DMS114 treated with DMSO at 0.1 percent for 48 hours (cell line): ENCODE measurements around the gene SERP1.
A peak's percentile ranks its signal among the peaks of the same experiment; 100 is the strongest.
"Not testable (repeated sequence)": the region's sequence is repeated elsewhere in the genome, so short reads cannot be mapped to it uniquely, and the experiment has no call there.

Experiments
- DNase-seq: peaks from one replicate; lab custom pipeline; 2025; ENCODE audit not compliant: unreplicated experiment; lab: John Stamatoyannopoulos, UW

SERP1 gene

DNA sequence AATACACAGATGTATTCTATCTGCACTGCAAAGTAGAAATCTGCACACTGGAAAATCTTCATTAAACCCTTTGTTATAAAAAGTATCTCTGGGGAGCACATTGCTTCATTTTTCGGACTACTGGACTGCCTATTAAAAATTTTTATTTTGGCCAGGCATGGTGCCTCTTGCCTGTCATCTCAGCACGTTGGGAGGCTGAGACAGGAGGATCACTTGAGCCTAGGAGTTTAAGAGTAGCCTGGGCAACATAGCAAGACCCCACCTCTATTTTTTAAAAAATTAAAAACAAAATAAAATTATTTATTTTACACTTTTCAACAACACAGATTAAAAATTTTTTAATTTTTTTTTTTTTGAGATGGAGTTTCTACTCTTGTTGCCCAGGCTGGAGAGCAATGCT is 6.0 kb downstream of the SERP1 start:
- no peak for DNase-seq

DNA sequence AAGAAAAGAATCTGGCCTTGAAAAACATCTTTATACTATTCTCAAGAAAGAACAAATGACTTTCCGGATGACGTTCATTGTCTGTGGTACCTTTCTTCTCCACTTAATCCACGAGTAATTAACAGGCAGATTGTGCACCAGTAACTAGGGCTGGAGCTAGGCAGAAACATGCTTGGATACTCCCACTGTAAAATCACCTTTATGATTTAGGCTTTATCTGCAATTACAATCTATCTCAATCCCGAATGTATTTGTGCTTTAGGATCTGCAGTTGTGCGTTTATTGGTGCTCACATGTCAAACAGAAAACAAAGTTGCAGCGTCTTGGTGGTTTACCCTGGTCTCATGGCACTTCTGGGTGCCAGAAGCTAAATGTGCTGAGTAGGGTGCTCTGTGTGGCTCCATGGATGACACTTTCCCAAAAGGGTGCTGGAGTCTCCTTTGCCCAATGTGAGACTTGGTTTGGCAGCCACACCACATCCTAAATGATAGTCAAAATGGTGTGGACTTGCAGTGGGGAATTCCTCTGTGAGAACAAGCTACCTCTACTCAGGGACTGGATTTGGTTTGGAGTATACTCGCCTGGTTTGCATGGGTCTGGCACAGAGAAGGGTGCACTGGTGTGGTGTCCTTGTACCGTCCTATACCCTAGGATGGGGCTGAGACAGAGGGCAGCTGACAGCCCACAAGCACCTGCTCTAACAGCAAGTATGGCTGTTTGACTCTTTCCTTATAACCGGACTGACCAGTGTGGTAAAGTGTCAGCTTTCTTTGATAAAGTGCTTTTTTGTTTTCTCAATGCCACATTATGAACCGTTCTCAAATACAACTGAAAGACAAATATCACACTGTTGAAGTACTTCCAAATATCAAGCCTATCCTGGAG is 7.7 kb downstream of the SERP1 start:
- DNase-seq, result no peak

DNA sequence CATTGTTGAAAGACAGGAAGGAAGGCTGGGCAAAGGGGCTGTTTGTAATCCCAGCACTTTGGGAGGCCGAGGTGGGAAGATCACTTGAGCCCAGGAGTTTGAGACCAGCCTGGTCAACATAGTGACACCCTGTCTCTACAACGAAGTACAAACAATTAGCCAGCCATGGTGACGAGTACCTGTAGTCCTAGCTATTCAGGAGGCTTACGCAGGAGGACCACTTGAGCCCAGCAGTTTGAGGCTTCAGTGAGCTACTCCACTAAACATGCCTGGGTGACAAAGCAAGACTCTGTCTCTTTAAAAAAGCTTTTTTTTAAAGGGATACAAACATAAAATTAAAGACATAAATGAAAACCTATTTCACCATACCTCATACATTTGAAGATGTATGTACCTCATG is 11.1 kb downstream of the SERP1 start:
- DNase-seq, result no peak

DNA sequence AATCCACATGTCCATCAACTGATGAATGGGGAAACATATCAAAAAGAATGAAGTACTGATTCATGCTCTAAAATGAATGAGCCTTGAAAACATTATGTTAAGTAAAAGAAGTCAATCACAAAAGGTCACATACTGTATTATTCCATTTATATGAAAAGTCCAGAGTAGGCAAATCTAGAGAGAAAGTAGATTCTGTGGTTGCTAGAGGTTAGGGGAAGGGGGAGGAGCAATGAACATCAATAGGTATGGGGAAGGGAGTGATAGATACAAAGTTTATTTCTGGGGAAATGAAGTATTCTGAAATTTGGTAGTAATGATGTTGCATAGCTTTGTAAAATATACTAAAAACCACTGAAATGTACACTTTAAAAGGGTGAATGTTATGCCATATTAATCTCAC is 14.5 kb downstream of the SERP1 start:
- no peak for DNase-seq

DNA sequence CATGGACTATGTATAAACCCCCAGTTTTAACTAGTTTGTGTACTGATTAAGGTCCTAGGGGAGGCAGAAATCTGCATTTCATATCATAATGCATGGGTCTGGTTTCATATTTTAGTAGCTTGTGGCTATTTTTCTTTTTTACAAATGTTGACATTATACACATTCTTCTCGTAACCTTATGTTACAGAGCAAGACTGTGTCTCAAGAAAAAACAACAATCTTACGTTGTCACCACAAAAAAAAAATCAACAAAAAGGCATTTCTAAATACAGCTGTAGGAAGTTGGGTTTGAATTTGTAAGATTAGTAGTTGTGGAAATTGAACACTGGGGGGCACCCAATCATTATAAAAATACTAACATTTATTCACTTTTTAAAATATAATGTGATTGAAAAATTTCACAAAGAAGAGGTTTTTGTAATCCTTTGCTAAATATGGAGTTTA is 17.9 kb downstream of the SERP1 start:
- DNase-seq, result peak; percentile 22

DNA sequence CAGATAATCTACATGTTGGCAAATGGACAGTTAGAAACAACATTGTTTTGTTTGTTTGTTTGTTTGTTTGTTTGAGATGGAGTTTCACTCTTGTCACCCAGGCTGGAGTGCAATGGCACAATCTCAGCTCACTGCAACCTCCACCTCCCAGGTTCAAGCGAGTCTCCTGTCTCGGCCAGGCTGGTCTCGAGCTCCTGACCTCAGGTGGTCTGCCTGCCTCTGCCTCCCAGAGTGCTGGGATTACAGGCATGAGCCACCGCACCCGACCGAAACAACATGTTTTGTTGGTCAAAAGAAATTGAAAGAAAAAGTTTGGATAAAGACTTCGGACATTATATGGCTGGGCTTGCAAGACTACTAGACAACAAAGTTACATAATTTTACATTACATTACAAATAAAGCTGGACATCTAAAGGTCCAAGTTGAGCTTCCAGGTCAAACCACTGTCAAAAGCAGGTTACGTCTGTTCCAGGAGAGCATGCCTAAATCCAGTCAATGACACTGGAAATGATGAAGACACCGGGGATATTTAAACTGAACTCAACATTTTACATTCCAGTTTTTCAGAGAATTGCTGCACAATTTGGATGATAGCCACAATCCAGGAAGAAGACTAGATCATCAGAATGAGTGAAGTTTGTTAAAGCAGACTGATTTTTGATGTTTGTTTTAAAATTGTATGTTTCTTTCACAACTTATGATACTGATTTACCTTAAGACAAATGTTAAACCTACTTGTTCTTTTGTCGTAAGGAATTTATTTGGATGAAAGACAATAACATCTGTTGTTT is 18.6 kb downstream of the SERP1 start:
- no peak for DNase-seq

DNA sequence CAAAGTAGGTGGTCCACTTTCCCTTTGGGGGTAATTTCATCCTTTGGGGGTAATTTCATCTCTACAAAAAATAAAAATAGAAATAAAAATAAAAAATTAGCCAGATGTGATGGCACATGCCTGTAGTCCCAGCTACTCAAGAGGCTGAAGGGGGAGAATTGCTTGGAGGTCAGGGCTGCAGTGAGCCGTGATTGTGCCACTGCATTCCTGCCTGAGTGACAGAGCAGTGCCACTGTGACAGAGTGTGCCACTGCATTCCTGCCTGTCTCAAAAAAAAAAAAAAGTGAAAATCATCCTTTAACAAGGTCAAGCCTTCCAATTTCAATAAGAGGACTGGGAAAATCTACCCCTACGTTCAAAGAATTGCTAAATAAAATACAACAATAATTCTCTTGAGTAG is 22.8 kb downstream of the SERP1 start:
- DNase-seq, result no peak

DNA sequence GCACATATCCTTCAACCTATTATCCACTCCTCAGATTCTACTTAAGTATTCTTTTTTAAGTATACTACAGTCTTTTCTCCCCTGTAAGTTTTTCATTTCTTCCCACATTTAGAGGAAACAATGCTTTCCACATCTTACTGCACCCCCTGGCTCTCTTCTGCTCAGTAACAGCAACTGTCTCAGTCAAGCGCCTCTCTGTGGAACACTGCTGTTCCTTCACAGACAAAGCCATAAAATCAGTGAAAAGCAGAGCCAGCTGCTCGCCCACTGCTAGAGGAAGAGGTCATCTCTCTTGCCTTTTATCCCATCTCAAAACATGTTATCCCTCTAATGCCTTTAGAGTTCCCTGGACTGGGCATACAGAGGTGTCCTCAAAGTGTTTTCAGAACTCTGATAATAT is 24.8 kb downstream of the SERP1 start:
- DNase-seq, result no peak

DNA sequence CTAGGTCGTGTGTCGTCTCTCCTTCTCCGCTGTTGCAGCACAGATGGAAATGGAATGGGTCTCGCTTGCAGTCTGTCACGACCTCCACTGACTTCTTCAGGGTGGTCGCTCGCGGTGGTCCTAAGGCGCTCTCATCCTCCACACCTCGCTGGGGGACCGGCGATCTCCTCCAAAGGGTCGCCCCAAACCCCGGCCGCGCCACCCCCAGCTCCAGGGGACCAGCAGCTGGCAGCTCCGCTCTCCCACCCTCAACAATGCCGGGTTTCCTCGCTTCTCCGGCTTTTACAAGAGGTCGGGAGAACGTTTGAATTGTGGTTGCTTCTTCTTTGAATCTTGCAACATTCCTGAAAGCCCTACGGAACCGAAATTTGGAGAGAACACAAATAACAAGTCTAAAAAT is 25.9 kb downstream of the SERP1 start:
- no peak for DNase-seq

DNA sequence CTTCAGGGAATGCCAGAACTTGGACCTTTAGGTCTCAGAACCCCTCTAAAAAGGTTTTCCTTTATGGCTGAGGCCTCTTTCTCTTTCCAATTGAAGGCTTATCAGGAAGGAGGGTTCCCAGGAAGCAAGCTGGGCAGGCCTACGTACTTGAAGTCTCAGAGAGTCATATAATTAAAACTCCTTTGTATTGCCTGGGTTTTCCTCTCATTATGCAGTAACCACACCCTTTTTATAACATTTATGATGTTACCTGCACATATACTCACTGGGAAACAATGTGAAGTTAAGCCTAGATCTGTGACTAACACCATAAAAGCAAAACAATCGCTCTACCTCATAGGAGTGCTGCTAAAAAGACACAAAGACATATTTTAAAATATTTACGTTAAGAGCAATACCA is 27.3 kb downstream of the SERP1 start:
- no peak for DNase-seq

DNA sequence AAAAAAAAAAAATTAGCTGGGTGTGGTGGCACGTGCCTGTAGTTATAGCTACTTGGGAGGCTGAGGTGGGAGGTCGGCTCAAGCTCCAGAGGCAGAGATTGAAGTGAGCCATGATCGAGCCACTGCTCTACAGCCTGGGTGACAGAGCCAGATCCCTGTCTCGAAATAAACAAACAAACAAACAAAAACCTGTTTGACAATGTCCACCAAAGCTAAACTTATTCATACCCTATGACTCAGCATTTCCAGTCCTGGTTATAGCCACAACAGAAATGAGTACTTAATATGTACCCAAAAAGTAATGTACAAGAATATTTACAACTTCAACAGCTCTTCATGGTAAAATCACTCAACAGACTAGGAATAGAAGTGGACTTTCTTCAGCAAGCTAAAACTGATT is 31.1 kb downstream of the SERP1 start:
- DNase-seq, result no peak

DNA sequence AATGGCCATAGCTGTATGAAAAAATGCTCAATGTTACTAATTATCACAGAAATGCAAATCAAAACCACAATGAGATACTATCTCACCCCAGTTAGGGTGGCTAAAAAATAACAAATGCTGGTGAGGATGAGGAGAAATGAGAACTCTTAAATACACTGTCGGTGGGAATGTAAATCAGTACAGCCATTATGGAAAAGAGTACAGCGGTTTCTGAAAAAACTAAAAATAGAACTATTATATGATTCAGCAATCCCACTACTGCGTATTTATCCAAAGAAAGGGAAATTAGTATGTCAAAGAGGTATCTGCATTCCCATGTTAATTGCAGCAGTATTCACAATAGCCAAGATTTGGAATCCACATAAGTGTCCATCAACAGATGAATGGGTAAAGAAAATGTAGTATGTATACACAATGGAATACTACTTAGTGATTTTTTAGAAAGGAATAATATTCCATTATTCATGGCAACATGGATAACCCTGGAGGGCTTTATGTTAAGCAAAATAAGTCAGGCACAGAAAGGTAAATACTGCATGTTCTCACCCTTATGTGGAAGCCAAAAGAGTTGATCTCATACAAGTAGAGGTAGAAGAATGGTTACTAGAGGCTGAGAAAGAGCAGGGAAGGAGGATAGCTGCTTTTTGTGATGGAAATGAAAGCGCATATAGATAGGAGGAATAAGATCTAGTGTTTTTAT is 35.0 kb downstream of the SERP1 start:
- no peak for DNase-seq

DNA sequence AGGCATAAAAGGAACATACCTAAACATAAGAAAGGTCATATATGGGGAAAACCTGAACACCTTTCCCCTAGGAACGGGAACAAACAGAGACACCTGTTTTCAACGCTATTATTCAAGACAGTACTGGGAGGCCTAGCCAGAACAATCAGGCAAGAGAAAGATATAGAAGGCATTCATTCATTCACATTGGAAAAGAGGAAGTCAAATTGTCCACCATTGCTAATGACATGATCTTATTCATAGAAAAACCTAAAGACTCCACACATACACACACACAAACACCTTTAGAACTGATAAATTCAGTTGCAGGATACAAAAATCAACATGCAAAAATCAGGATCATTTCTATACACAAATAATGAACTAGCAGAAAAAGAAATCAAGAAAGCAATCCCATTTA is 36.5 kb downstream of the SERP1 start:
- no peak for DNase-seq

DNA sequence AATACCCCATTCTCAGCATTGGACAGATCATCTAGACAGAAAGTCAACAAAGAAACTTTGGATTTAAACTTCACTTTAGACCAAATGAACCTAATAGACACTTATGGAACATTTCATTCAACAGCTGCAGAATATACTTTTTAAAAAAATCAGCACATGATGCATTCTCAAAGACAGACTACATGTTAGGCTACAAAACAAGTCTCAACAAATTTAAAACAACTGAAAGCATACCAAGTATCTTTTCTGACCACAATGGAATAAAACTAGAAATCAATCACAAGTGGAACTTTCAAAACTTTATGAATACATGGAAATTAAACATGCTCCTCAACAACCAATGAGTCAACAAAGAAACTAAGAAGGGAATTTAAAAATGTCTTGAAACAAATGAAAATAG is 37.9 kb downstream of the SERP1 start:
- DNase-seq, result no peak

DNA sequence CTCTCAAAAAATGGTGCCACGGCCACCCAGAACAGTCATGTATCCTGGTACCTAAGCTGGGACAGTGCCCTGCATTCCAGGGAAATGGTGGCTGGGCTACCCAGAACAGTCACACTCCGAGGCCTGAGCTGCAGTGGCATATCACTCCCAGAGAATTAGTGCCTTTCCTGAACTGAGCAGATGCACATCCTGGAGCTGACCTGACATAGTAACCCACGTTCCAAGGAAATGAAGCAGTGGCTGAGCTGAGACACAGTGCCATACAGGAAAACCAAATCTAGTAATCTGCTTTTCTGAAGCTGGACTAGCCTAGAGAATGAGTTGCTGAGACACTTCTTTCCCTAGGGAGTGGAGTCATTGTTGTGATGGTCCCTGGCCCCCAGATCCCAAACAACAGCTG is 41.8 kb downstream of the SERP1 start:
- no peak for DNase-seq

DNA sequence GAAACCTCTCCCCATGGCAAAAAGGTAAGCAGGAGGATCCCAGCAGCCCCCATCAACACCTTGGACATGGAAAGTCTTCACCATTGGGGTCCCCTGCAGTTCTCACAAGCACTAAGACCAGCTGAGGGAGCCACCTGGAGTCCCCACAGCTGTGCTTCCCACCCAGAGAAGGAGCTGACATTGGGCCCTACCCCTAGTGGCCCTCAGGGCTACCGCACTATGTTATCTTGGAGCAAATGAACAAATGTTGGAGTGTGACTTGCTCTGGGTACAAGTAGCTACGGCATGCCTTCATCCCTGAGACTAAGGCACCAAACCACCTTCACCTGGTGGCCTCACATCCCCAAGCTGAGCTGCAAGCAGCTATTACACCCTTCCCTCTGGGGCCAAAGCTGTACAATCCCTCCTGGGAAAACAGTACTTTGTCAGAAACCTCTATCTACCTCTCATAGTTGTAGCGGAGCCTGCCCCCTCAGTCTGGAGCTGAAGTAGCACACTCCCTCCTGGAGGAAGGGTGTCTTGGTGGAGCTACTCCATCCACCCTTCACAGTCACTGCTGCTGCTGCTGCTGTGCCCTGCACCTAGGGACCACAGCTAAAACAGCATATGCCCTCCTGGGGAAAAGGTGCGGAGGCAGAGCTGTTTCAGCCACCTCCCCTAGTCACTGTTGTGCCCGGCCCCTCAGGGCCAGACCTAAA is 42.7 kb downstream of the SERP1 start:
- no peak for DNase-seq

DNA sequence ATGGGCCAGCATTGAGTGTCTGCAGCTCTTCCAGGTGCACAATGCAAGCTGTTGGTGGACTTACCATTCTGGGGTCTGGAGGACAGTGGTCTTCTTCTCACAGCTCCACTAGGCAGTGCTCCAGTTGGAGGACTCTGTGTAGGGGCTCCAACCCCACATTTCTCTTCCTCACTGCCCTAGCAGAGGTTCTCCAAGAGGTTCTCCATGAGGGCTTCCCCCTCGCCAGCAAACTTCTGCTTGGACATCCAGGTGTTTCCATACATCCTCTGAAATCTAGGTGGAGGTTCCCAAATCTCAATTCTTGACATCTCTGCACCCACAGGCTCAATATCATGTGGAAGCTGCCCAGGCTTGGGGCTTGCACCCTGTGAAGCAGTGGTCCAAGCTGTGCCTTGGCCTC is 45.3 kb downstream of the SERP1 start:
- DNase-seq, result not testable (repeated sequence)

DNA sequence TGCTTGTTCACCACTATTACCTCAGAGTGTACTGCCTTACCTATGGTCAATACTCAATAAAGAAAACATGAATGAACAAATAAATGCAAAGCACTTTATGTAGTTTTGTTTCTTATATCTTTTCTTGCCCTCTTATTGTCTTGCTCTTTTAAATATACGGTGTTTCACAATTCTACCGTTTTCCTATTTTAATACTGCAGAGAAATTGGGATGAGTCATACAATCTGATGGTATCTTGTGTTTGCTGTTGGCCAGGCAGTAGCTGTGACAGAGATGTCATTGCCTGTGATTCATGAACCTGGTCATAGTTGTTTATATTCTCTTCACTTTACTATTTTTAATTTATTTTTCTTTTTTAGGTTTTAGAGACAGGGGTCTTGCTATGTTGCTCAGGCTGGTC is 48.3 kb downstream of the SERP1 start:
- DNase-seq, result no peak

DNA sequence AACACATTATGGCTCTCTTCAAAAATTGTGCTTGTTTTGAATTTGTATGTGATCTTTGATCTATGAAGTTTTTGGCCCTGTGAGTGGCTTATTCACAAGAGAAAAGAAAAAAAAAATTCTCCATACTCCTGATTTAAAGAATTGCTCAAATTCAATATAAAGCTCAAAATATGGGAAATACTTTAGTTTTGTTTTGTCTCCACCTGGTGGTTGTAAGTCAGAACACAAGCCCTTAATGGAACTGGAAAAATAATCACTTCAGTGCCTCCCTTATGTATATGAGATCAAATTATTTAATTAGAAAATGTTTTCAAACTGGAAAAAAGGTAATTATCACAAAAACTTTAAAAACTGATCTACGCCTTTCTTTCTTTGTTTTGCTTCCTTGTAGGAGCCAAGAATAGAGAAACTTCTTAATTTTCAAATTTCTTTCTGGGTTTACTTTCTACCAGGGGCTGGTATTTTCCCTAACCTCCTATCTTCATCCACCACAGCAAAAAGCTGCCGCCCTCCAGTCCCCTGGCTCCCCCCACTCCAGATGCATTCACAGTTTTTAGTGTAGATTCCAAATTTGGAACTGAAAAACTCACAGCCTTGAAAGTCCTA is 50.6 kb downstream of the SERP1 start:
- DNase-seq, result peak; percentile 50

DNA sequence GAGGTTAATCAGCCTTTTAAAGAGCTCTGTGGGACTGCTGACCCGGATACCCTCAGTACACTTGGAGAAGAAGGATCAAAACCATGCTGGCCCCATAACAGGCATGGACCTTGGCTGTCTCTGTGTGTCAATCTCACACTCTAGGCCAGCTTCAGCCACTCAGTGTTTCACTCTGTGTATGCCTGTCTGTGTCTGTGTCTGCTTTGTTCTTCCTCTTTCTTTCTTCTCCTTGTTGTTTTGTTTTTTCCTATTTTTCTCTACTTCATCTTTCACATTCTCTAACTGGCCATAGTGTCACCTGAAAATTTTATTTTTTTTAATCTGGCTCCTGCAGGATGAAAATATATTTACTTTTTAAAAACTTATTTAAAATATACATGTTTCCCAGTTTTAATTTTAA is 51.1 kb downstream of the SERP1 start:
- no peak for DNase-seq
